Activated T-helper 17 cell treated with anti-CD3 and anti-CD28 coated beads, Interleukin-2, amount 50 U/mL, for 72 hours (primary cell): Measurements from ENCODE around the gene TEX264. TPM values are rescaled to one million over a fixed set of nuclear protein-coding genes. Genes with fewer than 3 reads are reported as not detected.
"Not testable (repeated sequence)": the region's sequence is repeated elsewhere in the genome, so short reads cannot be mapped to it uniquely, and the experiment has no call there.

Source experiments
- ATAC-seq: fragments of 150-1000 bp; cut with Tn5 transposase; replicated peaks from 2 replicates; pipeline ENCODE4 v1.10.0; 2021; ENCODE audit warnings: mild to moderate bottlenecking, moderate library complexity
- H3K27ac Mint-ChIP-seq: one replicate; pipeline ENCODE4 v1.8.0; 2022; ENCODE audit warnings: mixed read lengths
- H3K27me3 Mint-ChIP-seq: one replicate; pipeline ENCODE4 v1.8.0; 2022; ENCODE audit warnings: mixed read lengths
- H3K36me3 Mint-ChIP-seq: one replicate; pipeline ENCODE4 v1.8.0; 2022; ENCODE audit warnings: low read depth, mild to moderate bottlenecking, mixed read lengths
- H3K4me1 Mint-ChIP-seq: one replicate; pipeline ENCODE4 v1.8.0; 2022; ENCODE audit warnings: mixed read lengths
- H3K4me3 Mint-ChIP-seq: one replicate; pipeline ENCODE4 v1.8.0; 2022; ENCODE audit warnings: mild to moderate bottlenecking, mixed read lengths
- H3K9me3 Mint-ChIP-seq: one replicate; pipeline ENCODE4 v1.8.0; 2022; ENCODE audit warnings: mixed read lengths
- total RNA-seq, 2 donors: library from RNA; stranded (reverse); gene quantifications; one replicate each; pipeline ENCODE4 v1.2.3, GENCODE V29; 2022

The TEX264 gene
- total RNA-seq, 2 donors from 2014 or later, result 43.4 to 55.3 TPM

DNA sequence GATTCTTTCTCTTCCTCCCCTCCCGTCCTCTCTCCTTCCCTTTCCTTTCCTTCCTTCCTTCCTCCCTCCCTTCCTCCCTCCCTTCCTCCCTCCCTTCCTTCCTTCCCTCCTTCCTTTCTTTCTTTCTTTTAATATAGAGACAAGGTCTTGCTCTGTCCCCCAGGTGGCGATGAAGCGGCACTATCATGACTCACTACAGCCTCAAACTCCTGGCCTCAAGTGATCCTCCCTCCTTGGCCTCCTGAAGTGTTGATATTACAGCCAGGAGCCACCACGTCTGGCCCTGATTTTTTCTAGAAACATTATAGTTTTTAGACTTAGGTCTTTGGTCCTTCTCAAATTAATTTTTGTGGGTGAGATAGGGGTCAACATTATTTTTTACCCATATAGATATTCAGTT, 51.3 kb downstream of the TEX264 start:
- no peaks in the 10 kb centered on the region for H3K9me3 Mint-ChIP-seq
- H3K36me3 Mint-ChIP-seq, result no peaks in the 10 kb centered on the region
- H3K4me1 Mint-ChIP-seq, result peaks cover 17% of the 10 kb centered on the region
- no peak overlapping the region for H3K4me3 Mint-ChIP-seq
- peak; percentile 22 for ATAC-seq
- no peak overlapping the region for H3K27ac Mint-ChIP-seq
- H3K27me3 Mint-ChIP-seq, result no peaks in the 10 kb centered on the region

DNA sequence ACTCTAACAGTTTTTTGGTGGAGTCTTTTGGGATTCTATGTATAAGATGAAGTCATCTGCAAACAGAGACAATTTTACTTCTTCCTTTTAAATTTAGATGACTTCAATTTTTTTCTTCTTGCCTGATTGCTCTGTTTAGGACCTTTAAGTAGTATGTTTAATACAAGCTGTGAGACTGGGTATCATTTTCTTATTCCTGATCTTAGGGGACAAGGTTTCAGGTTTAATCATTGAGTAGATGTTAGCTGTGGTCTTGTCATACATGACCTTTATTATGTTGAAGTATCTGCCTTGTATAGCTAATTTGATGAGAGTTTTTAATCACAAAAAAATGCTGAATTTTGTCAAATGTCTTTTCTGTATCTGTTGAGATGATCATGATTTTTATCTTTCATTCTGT, 56.4 kb downstream of the TEX264 start:
- H3K4me3 Mint-ChIP-seq, result no peak overlapping the region
- no peak overlapping the region for H3K27ac Mint-ChIP-seq
- peak; percentile 77 for ATAC-seq
- no peaks in the 10 kb centered on the region for H3K9me3 Mint-ChIP-seq
- peaks cover 4% of the 10 kb centered on the region for H3K27me3 Mint-ChIP-seq
- peaks cover 10% of the 10 kb centered on the region for H3K4me1 Mint-ChIP-seq
- no peaks in the 10 kb centered on the region for H3K36me3 Mint-ChIP-seq

DNA sequence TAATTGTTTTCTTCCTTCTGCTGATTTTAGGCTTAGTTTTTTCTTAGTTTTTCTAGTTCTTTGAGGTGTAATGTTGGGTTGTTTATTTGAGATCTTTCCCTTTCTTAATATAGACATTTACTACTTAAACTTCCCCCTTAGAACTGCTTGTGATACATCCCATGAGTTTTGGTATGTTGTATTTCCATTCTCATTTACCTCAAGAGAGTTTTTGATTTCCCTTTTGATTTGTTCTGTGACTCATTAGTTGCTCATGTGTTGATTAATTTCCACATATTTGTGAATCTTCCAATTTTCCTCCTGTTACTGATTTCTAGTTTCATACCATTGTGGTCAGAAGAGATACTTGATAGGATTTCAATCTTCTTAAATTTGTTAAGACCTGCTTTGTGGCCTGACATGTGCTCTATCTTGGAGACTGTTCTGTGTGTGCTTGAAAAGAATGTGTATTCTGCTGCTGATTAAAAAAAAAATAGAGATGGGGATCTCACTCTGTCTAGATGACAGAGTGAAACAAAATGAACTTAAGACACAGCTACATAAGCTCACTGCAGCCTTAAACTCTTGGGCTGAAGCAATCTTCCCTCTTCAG, 58.1 kb downstream of the TEX264 start:
- H3K4me3 Mint-ChIP-seq, result no peak overlapping the region
- ATAC-seq, result peak; percentile 69
- H3K9me3 Mint-ChIP-seq, result no peaks in the 10 kb centered on the region
- H3K36me3 Mint-ChIP-seq, result no peaks in the 10 kb centered on the region
- H3K27ac Mint-ChIP-seq, result no peak overlapping the region
- H3K4me1 Mint-ChIP-seq, result peaks cover 14% of the 10 kb centered on the region
- peaks cover 4% of the 10 kb centered on the region for H3K27me3 Mint-ChIP-seq

DNA sequence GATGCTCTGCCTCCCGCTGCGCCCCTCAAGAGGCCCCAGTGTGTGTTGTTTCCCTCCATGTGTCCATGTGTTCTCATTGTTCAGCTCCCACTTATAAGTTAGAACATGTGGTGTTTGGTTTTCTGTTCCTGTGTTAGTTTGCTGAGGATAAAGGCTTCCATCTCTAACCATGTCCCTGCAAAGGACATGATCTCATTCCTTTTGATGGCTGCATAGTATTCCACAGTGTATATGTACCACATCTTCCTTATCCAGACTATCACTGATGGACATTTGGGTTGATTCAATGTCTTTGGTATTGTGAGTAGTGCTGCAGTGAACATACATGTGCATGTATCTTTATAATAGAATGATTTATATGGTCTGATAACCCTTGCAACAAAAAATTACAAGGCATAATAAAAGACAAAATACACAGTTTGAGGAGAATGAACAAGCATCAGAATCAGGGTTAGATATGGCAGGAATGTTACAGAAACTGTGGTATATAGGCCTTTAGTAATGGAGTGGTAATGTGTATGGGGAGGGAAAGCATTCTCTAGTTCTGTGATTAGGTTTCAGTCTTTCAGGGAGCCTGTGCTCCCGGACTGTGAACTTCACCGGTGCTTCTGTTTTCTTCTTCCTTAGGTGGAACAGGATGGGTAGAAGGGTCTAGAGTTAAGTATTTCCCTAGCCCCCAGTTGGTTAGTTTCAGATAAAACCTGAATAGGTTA, 63.0 kb downstream of the TEX264 start:
- peaks cover 26% of the 10 kb centered on the region for H3K27me3 Mint-ChIP-seq
- H3K27ac Mint-ChIP-seq, result peak overlapping the region; percentile 3
- peaks cover 18% of the 10 kb centered on the region for H3K4me1 Mint-ChIP-seq
- ATAC-seq, result peak; percentile 48
- no peaks in the 10 kb centered on the region for H3K9me3 Mint-ChIP-seq
- H3K36me3 Mint-ChIP-seq, result no peaks in the 10 kb centered on the region
- peak overlapping the region; percentile 40 for H3K4me3 Mint-ChIP-seq

DNA sequence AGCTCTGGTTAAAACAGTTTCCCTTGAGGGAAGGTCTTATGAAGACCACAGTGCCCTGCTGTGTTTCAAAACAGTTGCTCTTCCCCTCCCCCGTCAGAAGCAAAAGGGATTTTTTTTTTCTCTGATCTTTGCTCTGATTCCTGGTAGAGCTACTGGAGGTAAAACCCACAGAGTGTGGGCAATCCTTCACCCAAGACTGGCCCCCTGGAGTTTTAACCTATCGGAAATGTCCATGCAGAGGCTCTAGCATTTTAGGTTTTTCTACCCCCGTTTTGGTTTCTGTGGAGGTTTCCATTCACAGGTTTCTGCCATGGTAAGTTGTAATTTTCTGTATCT, 63.5 kb downstream of the TEX264 start:
- Mint-ChIP-seq H3K27me3 (peaks cover 29% of the 10 kb centered on the region), H3K4me3 (peak overlapping the region; percentile 40), H3K4me1 (peaks cover 15% of the 10 kb centered on the region), H3K36me3 (no peaks in the 10 kb centered on the region), H3K9me3 (no peaks in the 10 kb centered on the region), H3K27ac (peak overlapping the region; percentile 3)
- peak; percentile 78 for ATAC-seq

DNA sequence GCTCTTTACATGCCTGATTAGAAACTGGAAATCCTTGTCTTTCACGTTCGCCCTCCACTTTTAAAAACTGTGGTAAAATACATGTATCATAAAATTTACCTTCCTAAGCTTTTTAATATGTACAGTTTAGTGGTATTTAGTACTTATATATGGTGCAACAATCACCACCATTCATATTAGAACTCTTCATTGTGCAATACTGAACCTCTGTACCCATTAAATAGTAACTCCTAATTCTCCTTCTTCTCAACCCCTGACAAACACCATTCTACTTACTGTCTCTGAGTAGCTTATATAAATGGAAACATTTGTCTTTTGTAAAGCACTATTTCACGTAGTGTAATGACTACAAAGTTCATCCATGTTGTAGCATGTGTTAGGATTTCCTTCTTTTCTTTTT, 64.0 kb downstream of the TEX264 start:
- Mint-ChIP-seq H3K4me1 (peaks cover 15% of the 10 kb centered on the region), H3K27ac (peak overlapping the region; percentile 3), H3K27me3 (peaks cover 29% of the 10 kb centered on the region), H3K9me3 (no peaks in the 10 kb centered on the region), H3K4me3 (peak overlapping the region; percentile 40), H3K36me3 (no peaks in the 10 kb centered on the region)
- ATAC-seq, result no peak

DNA sequence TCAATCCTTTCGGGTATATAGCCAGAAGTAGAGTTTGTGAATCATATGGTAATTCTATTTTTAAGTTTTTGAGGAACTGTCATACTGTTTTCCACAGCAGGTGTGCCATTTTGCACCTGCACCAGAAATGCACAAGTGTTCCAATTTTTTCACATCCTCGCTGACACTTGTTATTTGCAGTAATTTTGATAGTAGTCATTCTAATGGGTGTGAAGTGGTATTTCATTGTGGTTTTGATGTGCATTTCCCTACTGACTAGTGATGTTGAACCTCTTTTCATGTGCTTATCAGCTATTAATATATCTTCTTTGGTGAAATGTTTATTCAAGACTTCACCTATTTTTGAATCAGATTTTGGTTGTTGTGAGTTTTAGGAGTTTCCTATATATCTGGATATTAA, 64.9 kb downstream of the TEX264 start:
- no peak overlapping the region for H3K27ac Mint-ChIP-seq
- H3K9me3 Mint-ChIP-seq, result no peaks in the 10 kb centered on the region
- H3K36me3 Mint-ChIP-seq, result no peaks in the 10 kb centered on the region
- ATAC-seq, result no peak
- H3K27me3 Mint-ChIP-seq, result peaks cover 29% of the 10 kb centered on the region
- H3K4me3 Mint-ChIP-seq, result no peak overlapping the region
- H3K4me1 Mint-ChIP-seq, result peaks cover 15% of the 10 kb centered on the region

DNA sequence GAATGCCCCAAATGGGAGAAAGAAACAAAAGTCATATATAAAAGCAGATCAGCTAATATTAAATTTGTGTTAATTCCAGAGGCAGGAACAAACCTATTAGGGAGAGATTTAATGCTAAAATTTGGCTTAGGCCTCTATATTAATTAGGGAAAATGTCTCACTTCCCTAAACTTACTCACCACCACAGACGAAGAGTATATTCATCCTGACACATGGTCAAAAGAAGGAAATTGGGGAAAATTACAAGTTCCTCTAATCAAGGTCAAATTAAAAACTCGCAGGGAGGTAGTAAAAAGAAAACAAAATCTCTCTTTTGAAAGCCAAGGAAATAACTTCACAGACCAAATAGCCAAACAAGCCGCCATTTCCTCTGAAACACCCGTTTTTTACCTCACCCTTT, 68.1 kb downstream of the TEX264 start:
- no peak overlapping the region for H3K27ac Mint-ChIP-seq
- ATAC-seq, result no peak

DNA sequence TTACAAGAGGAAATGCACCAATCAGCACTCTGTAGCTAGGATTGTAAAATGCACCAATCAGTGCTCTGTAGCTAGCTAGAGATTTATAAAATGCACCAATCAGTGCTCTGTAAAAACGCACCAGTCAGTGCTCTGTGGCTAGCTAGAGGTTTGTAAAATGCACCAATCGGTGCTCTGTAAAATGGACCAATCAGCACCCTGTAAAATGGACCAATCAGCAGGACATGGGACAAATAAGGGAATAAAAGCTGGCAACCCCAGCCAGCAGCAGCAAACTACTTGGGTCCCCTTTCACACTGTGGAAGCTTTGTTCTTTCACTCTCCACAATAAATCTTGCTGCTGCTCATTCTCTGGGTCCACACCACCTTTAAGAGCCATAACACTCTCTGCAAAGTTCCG, 71.3 kb downstream of the TEX264 start:
- not testable (repeated sequence) for H3K4me3 Mint-ChIP-seq, H3K9me3 Mint-ChIP-seq, H3K4me1 Mint-ChIP-seq, H3K36me3 Mint-ChIP-seq, H3K27ac Mint-ChIP-seq, ATAC-seq
- peaks cover 19% of the 10 kb centered on the region for H3K27me3 Mint-ChIP-seq

More for the DNA sequence above, 68.1 kb downstream of the TEX264 start:
- Mint-ChIP-seq H3K36me3 (no peaks in the 10 kb centered on the region), H3K27me3 (peaks cover 25% of the 10 kb centered on the region), H3K9me3 (no peaks in the 10 kb centered on the region), H3K4me3 (no peak overlapping the region), H3K4me1 (peaks cover 12% of the 10 kb centered on the region)

DNA sequence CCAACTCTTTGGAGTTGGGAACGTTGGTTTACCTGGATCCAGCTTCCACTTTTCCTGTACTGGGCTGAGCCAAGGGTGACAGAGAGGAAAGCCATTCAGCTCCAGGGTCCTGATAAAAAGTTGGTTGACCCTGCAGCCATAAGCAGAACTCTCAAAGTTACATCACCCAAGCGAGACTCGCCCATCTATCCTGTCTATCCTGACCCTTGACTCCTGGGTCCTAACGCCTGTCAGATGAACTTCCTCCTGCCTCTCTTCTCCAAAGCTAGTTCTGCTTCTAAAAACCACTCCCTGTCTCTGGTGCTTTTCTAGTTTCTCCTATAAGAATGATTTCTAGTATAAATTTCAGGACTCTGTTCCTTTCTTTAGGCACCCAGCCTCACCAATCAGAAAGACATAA, 71.9 kb downstream of the TEX264 start:
- H3K9me3 Mint-ChIP-seq, H3K4me1 Mint-ChIP-seq, H3K27ac Mint-ChIP-seq, H3K36me3 Mint-ChIP-seq, H3K4me3 Mint-ChIP-seq, ATAC-seq: not testable (repeated sequence)
- H3K27me3 Mint-ChIP-seq, result peaks cover 13% of the 10 kb centered on the region

DNA sequence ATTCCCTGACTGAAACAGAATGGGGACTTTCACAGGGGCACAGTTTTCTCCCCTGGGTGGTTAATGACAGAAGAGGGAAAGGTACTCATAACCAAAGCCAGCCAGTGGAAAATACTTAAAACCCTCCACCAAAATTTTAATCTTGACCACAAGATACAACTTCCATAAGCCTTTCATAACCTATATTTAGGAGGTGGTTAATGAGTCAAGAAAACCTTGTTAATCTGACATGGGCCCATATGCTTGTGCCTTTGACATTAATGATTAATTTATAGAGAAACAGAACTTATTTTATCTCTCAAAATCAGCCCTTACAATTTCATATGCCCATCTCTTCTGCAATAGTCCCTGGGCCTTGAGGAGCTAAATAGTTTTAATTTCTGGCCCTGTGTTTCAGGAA, 76.8 kb downstream of the TEX264 start:
- no peak overlapping the region for H3K27ac Mint-ChIP-seq
- no peak overlapping the region for H3K4me3 Mint-ChIP-seq
- no peaks in the 10 kb centered on the region for H3K9me3 Mint-ChIP-seq
- H3K4me1 Mint-ChIP-seq, result peaks cover 9% of the 10 kb centered on the region
- H3K36me3 Mint-ChIP-seq, result no peaks in the 10 kb centered on the region
- no peaks in the 10 kb centered on the region for H3K27me3 Mint-ChIP-seq
- ATAC-seq, result peak; percentile 76

DNA sequence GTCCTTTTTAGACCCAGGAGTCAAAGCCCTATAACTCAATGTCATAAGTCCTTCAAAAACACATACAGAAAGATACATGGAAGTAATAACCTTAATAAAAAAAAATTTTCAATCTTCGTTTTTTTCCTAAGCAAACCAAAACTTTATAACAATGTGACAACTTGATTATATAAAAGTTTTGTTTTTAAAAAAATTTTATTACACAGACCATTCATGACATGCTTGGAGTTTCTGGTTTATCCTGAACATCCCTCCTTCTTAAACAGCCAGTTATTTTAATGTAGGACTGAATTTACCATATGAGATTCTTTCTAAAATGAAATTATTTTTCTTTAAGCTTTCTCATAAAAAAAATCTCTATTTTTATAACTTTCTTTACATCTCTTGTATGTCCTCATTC, 77.3 kb downstream of the TEX264 start:
- H3K4me3 Mint-ChIP-seq, result no peak overlapping the region
- peaks cover 9% of the 10 kb centered on the region for H3K4me1 Mint-ChIP-seq
- H3K36me3 Mint-ChIP-seq, result no peaks in the 10 kb centered on the region
- H3K27ac Mint-ChIP-seq, result no peak overlapping the region
- no peak for ATAC-seq
- H3K27me3 Mint-ChIP-seq, result no peaks in the 10 kb centered on the region
- no peaks in the 10 kb centered on the region for H3K9me3 Mint-ChIP-seq

DNA sequence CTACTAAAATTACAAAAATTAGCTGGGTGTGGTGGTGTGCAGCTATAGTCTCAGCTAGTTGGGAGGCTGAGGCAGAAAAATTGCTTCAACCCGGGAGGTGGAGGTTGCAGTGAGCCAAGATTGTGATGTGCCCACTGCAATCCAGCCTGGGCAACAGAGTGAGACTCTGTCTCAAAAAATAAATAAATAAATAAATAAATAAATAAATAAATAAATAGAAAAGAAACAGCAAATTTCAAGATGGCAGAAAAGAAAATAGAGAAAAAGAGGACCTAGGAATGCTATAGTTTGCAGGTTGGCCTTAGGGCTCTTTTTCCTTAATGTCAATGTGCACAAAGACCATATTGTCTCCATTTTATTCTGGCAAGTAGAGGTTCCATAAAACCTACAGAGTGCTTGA, 79.8 kb downstream of the TEX264 start:
- no peak overlapping the region for H3K27ac Mint-ChIP-seq
- H3K36me3 Mint-ChIP-seq, result no peaks in the 10 kb centered on the region
- peaks cover 9% of the 10 kb centered on the region for H3K4me1 Mint-ChIP-seq
- H3K27me3 Mint-ChIP-seq, result no peaks in the 10 kb centered on the region
- H3K9me3 Mint-ChIP-seq, result peaks cover 14% of the 10 kb centered on the region
- H3K4me3 Mint-ChIP-seq, result no peak overlapping the region
- ATAC-seq, result no peak

DNA sequence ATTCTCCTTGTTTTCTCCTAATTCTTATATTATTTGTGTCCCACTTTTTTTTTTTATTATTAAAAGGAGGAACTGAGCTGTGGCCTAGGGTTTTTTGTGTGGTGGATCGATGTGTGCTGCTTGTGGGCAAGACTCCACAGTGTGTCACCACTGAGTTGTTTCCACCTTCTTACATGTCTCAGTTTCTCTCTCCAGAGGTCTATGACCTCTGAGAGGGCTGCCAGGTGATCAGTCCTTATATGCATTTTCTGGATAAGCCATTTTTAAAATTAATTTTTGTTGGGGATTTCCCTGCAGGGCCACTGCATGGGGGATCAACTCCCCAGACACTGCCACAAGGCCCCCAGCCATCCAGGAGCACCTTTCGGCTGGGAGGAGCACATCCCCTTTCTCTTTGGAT, 80.2 kb downstream of the TEX264 start:
- H3K27ac Mint-ChIP-seq, result no peak overlapping the region
- no peak overlapping the region for H3K4me3 Mint-ChIP-seq
- H3K36me3 Mint-ChIP-seq, result no peaks in the 10 kb centered on the region
- H3K27me3 Mint-ChIP-seq, result no peaks in the 10 kb centered on the region
- H3K4me1 Mint-ChIP-seq, result peaks cover 9% of the 10 kb centered on the region
- peak; percentile 74 for ATAC-seq
- peaks cover 18% of the 10 kb centered on the region for H3K9me3 Mint-ChIP-seq
